Measurements from ENCODE around the gene UNC119B.

The UNC119B gene

DNA sequence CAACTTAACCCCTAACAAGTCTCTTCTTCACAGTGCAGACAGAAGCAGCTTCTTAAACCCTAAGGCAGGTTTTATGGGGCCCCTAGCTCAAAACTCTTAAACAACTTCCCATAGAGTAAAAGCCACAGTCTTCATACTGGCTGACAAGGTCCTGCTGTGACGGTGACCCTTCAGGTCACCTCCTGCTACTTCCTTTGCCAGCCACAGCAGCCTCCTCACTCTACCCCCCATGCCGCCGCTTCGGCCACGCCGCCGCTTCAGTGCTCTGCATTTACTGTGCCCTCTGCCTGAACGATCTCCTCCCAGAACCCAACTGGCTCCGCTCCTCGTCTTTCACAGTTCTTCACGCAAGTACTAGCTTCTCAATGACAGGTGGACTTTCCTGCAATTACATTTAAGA, 60.8 kb downstream of the UNC119B start:
- H3K27ac ChIP-seq: no peak overlapping the region
- H3K27me3 ChIP-seq: no peaks in the 10 kb centered on the region
- no peaks in the 10 kb centered on the region for H3K9me3 ChIP-seq
- no peaks in the 10 kb centered on the region for H3K4me1 ChIP-seq
- no peak overlapping the region for H3K4me3 ChIP-seq
- TF ChIP-seq, protein P1, sequence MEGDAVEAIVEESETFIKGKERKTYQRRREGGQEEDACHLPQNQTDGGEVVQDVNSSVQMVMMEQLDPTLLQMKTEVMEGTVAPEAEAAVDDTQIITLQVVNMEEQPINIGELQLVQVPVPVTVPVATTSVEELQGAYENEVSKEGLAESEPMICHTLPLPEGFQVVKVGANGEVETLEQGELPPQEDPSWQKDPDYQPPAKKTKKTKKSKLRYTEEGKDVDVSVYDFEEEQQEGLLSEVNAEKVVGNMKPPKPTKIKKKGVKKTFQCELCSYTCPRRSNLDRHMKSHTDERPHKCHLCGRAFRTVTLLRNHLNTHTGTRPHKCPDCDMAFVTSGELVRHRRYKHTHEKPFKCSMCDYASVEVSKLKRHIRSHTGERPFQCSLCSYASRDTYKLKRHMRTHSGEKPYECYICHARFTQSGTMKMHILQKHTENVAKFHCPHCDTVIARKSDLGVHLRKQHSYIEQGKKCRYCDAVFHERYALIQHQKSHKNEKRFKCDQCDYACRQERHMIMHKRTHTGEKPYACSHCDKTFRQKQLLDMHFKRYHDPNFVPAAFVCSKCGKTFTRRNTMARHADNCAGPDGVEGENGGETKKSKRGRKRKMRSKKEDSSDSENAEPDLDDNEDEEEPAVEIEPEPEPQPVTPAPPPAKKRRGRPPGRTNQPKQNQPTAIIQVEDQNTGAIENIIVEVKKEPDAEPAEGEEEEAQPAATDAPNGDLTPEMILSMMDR (IDR thresholded peaks at IDR 0.05): no peak
- intact Hi-C loops (cut with DNase I; ENCODE audit: low total_unique reads): no loop called here
- no peak for DNase-seq
- H3K36me3 ChIP-seq: peaks cover 22 to 47% (median 30%) of the 10 kb centered on the region in 3 donors
